ENCODE measurements around the gene IQGAP2.
"Not testable (repeated sequence)": the region's sequence is repeated elsewhere in the genome, so short reads cannot be mapped to it uniquely, and the experiment has no call there.

IQGAP2 gene

GRCh38 chr5:76579166-76579937 lies 176.3 kb downstream of the IQGAP2 start:
- no peak for DNase-seq (ENCODE audit: low read depth)

- no peak for DNase-seq (ENCODE audit: low read depth)
These were observed 177.9 kb downstream of the IQGAP2 start for GRCh38 chr5:76580981-76581380.

DNA sequence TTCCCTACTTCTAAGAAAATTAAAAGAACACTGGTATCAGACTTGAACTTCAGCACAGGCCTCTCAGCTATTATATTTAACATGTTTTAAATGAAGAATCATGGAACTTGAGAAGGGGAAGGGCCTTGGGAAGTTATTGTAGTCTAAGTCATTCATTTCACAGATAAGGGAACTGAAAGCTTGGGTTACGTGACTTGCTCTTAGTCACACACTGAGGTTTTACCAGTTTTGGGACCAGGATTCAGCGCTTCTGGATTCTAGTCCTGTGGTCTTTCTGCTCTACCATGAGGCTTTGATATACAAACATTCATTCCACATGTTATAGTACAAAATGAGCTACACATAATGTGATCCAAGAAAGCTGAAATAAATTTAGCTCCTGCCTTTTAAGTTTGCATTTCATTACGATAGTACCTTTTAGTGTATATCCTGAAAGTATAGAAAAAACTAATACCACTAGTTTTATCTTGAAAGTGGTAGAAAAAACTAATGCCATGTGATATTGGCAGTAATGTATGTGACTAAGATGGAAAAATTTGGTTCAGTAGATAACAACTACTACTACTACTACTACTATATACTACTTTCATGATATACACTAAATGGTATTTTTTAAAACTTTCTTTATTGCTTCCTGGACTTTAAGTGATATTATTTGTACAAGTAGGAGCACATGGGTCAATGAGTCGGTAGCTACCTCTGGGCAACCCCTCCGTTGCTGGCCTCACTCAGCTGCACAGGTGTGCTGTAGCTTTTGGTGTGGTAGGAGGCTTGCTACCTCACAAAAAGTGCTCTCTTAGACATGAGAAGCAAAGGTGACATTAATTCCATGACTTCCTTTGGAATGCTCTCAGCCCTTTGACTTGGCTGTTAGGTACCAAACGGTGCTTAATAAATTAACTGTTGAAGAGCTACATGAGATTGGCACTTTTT lies 179.4 kb downstream of the IQGAP2 start:
- no peak for DNase-seq (ENCODE audit: low read depth)

DNA sequence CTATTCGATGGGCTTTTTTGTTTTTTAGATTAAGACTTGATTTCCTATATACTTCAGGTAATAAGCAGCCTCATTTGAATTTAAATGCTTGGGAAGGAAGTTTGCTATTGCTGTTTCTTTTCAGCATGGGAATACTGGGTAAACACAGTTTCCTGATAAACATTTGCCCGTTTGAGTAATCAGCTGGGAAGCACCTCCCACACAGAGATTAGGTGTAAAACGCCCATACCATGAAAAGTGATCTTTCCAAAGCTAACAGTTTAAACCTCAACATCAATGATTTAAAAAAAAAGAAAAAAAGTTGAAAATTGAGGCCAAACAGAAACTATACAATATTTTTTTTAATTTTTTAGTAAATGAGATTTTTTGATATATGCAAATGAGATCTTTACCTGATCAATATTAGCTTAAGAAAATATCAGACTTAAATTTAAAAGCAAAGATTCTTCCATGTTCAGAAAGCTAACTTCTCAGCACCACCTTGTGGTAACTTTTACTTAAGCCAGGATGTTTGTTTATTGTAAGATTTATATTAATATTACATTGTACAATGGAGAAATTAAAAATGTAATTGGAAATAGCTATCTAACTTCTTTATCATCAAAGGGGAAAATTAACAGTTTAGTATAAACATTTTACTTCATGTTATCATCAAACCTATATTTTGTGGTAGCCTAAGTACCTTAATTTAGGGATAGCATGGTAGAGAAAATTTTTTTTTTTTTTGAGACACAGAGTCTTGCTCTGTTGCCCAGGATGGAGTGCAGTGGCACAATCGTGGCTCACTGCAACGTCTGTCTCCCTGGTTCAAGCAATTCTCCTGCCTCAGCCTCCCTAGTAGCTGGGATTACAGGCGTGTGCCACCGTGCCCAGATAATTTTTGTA lies 180.3 kb downstream of the IQGAP2 start:
- no peak for DNase-seq (ENCODE audit: low read depth)

DNA sequence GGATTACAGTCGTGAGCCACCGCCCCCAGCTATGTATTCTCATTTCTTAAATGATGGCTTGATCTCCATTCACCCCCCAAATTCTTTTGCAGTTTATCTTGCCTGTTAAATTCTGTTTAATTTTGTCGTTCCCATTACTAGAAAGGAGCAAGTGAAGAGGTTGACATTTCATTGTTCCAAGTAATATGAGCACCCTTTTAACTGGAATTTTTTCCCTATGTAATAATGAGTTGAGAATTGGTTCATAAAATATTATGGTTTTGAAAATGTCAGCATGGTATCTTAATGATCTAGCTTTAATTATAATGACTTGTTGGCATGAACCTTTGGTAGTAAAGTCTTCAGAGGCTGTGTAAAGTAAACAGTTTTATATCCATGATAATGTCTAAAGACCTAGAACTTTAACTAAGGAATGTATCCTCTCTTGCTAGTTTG lies 182.7 kb downstream of the IQGAP2 start:
- no peak for DNase-seq (ENCODE audit: low read depth)

DNA sequence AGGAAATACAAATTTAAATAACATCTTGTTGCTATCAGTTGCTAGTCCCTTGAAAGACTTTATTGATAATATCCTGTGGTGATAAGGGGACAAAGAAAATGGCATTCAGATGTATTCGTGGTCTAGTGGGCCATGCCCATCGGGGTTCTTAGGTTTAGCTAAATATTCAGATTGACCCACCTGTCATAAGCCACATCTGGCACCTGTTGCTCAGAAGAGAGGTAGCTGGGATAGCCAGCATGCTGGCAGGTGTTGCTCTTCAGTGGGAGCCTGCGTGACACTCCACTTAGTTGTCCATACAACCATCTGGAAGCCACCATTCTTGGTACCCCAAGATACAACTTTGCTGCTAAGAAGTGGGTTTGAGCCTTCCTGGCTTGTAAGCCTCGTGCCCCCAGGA lies 183.4 kb downstream of the IQGAP2 start:
- DNase-seq (ENCODE audit: low read depth): no peak

- no peak for DNase-seq (ENCODE audit: low read depth)
These were observed 186.9 kb downstream of the IQGAP2 start for GRCh38 chr5:76590027-76590426.

GRCh38 chr5:76591366-76591765 lies 188.3 kb downstream of the IQGAP2 start:
- no peak for DNase-seq (ENCODE audit: low read depth)

- DNase-seq (ENCODE audit: low read depth): no peak
These were observed 189.6 kb downstream of the IQGAP2 start for GRCh38 chr5:76592692-76593091.

DNA sequence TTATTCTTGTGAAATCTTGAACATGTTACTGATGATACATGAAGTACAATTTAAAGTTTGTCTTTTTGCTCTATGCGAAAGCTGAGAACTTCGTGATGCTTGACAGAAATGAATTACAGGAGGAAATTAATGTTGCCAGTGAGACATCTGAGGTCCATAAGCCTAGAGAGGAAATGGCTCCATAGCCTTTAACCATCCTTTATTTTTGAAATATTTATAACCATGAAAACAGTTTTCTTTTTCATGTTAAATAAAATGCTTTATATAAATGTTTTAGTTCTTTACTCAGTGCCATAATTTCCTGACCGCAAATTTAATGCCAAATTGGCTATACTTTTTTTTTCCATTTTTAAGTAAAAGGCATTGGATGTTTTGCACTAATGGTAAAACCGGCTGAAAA lies 191.0 kb downstream of the IQGAP2 start:
- no peak for DNase-seq (ENCODE audit: low read depth)

DNA sequence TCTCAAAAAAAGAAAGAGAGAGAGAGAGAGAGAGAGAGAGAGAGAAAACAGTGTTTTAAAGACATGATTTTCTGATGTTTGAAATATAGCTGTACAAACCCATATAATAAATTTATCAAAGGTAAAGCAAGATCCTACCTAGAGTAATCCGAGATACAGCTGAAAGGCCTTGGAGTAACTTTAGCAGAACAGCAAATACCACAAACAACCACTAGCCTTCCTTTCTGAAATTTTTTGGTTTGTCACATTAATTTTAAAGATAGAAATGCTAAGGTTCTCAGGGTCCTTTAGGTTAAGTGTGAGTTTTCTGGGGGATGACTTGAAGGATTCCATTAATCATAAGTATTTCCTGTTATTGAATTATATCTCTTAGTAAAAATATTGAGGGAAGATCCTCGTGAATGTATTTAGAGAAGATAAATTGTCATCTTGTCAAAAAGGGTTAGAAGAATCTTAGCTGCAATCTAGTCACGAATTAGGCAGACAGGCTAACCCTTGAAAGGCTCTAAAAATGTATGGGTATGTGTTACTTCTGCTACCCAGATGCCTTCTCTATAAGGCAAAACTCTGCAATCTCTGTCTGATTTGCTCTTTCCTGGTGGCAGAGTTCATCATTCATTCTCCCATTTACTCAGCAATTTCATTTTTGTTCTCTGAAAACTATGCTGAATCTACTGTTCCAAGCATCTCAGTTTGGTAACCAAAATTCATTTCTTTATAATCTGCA lies 192.8 kb downstream of the IQGAP2 start:
- DNase-seq (ENCODE audit: low read depth): no peak

DNA sequence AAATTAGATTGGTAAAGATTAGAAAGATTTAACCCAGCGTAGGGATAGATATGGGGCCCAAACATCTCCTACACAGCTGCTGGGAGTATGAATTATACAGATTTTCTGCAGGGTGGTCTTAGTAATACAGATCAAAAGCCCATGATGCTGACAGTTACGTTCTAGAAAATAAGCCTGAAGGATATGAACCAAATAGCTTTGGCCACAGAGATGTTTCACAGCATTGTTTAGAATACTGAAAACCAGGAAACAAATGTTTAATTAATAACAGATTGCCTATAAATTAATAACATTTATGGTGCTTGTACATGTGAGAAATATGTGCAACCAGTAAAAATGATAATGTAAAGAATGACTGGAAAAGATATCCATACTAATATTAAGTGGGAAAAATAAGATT lies 195.4 kb downstream of the IQGAP2 start:
- no peak for DNase-seq (ENCODE audit: low read depth)

DNA sequence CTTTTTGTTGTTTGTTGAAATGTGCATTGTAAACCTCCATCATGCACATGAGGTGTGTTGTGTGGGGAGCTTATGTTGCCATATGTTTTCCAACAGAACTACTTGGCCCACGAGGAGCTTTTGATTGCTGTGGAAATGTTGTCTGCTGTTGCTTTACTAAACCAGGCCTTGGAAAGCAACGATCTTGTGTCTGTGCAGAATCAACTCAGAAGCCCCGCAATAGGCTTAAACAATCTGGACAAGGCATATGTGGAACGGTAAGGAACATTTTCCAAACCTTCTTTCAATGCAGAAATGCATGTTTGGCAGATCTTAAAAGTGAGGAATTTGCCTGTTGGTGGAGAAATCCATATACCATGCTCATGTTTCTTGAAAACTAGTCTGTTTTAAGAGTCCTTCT lies 197.6 kb downstream of the IQGAP2 start:
- no peak for DNase-seq (ENCODE audit: low read depth)

- DNase-seq (ENCODE audit: low read depth): no peak
These were observed 198.4 kb downstream of the IQGAP2 start for GRCh38 chr5:76601470-76601869.

DNA sequence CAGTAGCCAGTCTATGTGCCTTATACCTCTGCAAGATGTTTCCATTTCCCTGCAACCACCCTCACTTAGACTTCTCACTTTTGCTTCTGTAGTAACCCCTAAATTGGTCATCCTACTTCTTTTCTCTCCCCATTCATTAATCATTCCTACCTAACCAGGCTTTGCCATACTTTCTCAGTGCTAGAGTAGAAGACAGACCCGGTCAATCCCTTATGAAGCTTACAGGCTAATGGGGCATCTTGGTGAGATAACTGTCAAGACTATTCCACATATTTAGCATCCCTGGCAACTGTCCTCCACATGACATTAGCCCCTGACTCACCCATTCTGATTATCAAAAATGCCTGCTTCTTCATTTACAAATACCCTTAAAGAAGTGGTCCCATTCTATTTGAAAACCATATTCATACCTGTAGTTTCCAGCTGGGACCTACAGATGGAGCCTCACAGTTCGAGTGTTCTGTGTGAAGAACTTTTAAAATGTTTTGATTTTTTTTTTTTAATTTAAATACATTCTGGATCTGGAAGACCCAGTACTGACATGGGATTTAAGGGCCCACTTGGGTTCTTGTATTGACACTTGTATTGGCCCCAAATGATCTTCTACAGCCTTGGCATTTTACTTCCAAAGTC lies 199.1 kb downstream of the IQGAP2 start:
- no peak for DNase-seq (ENCODE audit: low read depth)

DNA sequence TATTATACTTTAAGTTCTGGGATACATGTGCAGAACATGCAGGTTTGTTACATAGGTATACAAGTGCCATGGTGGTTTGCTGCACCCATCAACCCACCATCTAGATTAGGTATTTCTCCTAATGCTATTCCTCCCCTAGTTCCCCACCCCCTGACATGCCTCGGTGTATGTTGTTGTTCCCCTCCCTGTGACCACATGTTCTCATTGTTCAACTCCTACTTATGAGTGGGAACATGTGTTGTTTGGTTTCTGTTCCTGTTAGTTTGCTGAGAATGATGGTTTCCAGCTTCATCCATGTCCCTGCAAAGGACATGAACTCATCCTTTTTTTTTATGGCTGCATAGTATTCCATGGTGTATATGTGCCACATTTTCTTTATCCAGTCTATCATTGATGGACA lies 200.9 kb downstream of the IQGAP2 start:
- DNase-seq (ENCODE audit: low read depth): not testable (repeated sequence)

DNA sequence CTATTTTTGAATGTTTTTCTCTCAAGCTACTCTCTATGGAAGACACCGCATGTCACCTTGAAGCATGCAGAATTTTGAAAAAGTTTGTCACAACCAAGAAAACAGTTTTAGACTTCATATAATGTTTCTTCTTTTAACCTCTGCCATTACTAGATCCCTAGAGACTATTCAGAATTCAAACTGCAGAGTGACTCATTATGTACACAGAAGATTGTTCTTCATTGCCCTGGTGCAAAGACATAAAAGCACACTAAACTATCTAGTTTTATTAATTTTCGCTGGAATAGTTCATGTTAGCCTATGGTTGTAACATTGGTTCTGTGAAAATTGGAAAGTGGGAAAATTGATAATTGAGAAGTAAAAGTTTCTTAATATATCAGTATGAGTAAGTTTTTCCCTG lies 201.8 kb downstream of the IQGAP2 start:
- no peak for DNase-seq (ENCODE audit: low read depth)

DNA sequence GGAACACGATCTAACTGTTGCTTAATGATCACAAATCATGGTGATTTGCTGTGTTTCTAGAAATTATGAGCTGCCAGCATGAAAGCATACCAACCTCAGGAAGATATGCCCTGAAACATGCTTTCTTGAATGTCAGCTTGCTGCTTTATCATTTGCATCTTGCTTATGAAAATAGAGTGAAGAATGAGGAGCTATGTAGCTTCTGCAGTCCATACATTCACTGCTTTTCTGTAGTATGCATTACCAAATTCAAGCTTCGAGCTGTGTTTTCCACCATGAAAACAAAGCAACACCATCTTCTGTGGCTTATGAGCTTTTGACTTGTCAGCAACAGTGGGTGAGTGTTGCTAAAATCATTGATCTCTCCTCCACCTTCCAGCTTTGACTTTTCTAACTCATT lies 203.6 kb downstream of the IQGAP2 start:
- DNase-seq (ENCODE audit: low read depth): no peak

- no peak for DNase-seq (ENCODE audit: low read depth)
These were observed 204.3 kb downstream of the IQGAP2 start for GRCh38 chr5:76607353-76607871.

DNA sequence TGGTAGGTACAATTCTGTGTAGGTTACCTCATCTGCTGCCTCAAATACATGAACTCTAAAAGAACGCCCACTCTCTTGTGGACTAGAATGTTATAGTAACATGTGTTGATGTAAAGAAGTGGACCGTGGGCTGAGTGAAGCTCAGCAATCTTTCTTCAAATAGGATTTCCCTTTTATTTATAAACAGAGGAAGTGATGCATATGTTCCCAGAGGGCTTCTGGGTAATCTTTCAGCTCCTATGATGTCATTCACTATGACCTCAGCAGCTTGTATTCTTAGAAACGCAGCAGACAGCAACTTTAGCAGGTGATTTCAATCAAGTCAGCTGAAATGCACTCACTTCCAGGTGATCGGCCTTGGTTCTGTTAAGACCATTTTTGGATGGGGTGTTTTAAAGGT lies 205.7 kb downstream of the IQGAP2 start:
- no peak for DNase-seq (ENCODE audit: low read depth)

DNA sequence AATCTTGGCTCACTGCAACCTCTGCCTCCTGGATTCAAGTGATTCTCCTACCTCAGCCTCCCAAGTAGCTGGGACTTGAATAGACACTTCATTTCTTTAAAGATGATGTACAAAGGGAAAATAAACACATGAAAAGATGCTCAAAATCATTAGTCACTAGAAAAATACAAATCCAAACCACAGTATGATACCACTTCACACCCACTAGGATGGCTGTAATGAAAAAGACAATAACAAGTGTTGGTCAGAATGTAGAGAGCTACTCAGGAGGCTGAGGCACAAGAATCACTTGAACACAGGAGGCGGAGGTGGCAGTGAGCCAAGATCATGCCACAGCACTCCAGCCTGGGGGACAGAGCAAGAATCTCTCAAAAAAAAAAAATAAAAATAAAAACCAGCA lies 207.1 kb downstream of the IQGAP2 start:
- no peak for DNase-seq (ENCODE audit: low read depth)

Measured in T follicular helper cell (primary cell).